GM12878 (cell line): ENCODE data around the gene TPK1. TPM values are rescaled to one million over a fixed set of nuclear protein-coding genes. Genes with fewer than 3 reads are reported as not detected.

Experiments used
- ATAC-seq: fragments of 200-7000 bp; cut with Tn5 transposase; 3 replicates; pipeline ENCODE4 v1.9.1; 2020; ENCODE audit warnings: mild to moderate bottlenecking, moderate library complexity
- BruUV-seq: library from RNA; stranded (reverse); fragments of 400-500 nt; replicated peaks from 2 replicates; lab custom pipeline; 2021; lab: Mats Ljungman, UMichigan
- CTCF ChIA-PET: fragments of 300-600 bp; sonication (Branson Sonifier 250); formaldehyde crosslinking; extraction: SDS; loops from one replicate; lab custom pipeline; 2021; ENCODE audit warnings: inconsistent platforms; lab: Yijun Ruan, JAX
- POLR2A ChIA-PET: fragments of 350-600 bp; formaldehyde crosslinking; extraction: SDS; loops from one replicate; lab custom pipeline; 2021; ENCODE audit warnings: inconsistent platforms; lab: Charles Lee
- RAD21 ChIA-PET: fragments of 300-600 bp; sonication (Branson Sonifier 250); formaldehyde crosslinking; loops from one replicate; lab custom pipeline; 2023; ENCODE audit warnings: antibody characterized with exemption; ENCODE audit not compliant: unreplicated experiment; lab: Charles Lee
- SMC1A ChIA-PET: fragments of 300-600 bp; sonication (Branson Sonifier 250); formaldehyde crosslinking; loops from one replicate; lab custom pipeline; 2023; ENCODE audit not compliant: unreplicated experiment, uncharacterized antibody; lab: Charles Lee
- DNase-seq: peaks from one replicate; pipeline ENCODE4 v3.0.0-alpha.2; 2011; ENCODE audit warnings: low read depth, low spot score
- FAIRE-seq: peaks from 3 replicates; lab custom pipeline; 2011; peaks lifted over from hg19 to GRCh38; lab: Jason Lieb, UNC
- H2AFZ ChIP-seq: 2 replicates; pipeline ENCODE4 v1.6.0; 2011; ENCODE audit warnings: low read depth, low read length, control low read depth; ENCODE audit not compliant: control insufficient read depth
- H3K27ac ChIP-seq: 2 replicates; pipeline ENCODE4 v1.5.1; 2011; ENCODE audit warnings: control low read depth; ENCODE audit not compliant: control insufficient read depth, insufficient read depth
- H3K27me3 ChIP-seq, 2 experiments: replicated peaks in 1 of 2; 2 replicates each; pipeline versions ENCODE4 v1.6.0 to v1.6.1; 2011; ENCODE audit warnings: low read length in 1 of 2; ENCODE audit not compliant: control insufficient read depth in 2 of 2, insufficient read depth in 2 of 2
- H3K36me3 ChIP-seq, 2 experiments: 2 replicates each; pipeline ENCODE4 v1.5.1; 2011; ENCODE audit warnings: low read length in 1 of 2; ENCODE audit not compliant: control insufficient read depth in 2 of 2, insufficient read depth in 2 of 2
- H3K4me1 ChIP-seq: 2 replicates; pipeline ENCODE4 v1.6.1; 2011; ENCODE audit warnings: mild to moderate bottlenecking, low read length, moderate library complexity, mixed read lengths; ENCODE audit not compliant: control insufficient read depth, insufficient read depth
- H3K4me2 ChIP-seq: 2 replicates; pipeline ENCODE4 v1.6.0; 2011; ENCODE audit warnings: control low read depth; ENCODE audit not compliant: control insufficient read depth, insufficient read depth
- H3K4me3 ChIP-seq: fragments of 200-600 bp; sonication (generic); 2 replicates; pipeline ENCODE4 v1.5.1; 2016
- H3K79me2 ChIP-seq: 2 replicates; pipeline ENCODE4 v1.6.0; 2011; ENCODE audit warnings: low read length; ENCODE audit not compliant: control insufficient read depth, insufficient read depth
- H3K9ac ChIP-seq: 2 replicates; pipeline ENCODE4 v1.8.0; 2011; ENCODE audit warnings: low read length, control low read depth, mixed read lengths; ENCODE audit not compliant: control insufficient read depth, insufficient read depth
- H3K9me3 ChIP-seq: replicated peaks from 3 replicates; pipeline ENCODE4 v1.5.1; 2011; ENCODE audit warnings: mild to moderate bottlenecking, low read length; ENCODE audit not compliant: control insufficient read depth, insufficient read depth
- H4K20me1 ChIP-seq: 2 replicates; pipeline ENCODE4 v1.6.0; 2011; ENCODE audit not compliant: control insufficient read depth, insufficient read depth
- MEF2B ChIP-seq: fragments of 450-650 bp; IDR thresholded peaks from 2 replicates; pipeline ENCODE4 v1.6.1; 2018; ENCODE audit warnings: mild to moderate bottlenecking, moderate library complexity; ENCODE audit not compliant: partially characterized antibody, poor library complexity, severe bottlenecking
- MXI1 ChIP-seq: fragments of 150-350 bp; IDR thresholded peaks from 2 replicates; pipeline ENCODE4 v1.6.1; 2011; ENCODE audit warnings: low read depth, mild to moderate bottlenecking, inconsistent platforms, low read length, improper control_type of control experiment
- NR2C1 ChIP-seq: fragments of 450-650 bp; IDR thresholded peaks from 2 replicates; pipeline ENCODE4 v1.6.1; 2017; ENCODE audit warnings: antibody characterized with exemption, mild to moderate bottlenecking, moderate library complexity
- NRF1 ChIP-seq: conservative IDR thresholded peaks from 2 replicates; pipeline ENCODE4 v1.6.1; 2011; ENCODE audit warnings: mild to moderate bottlenecking, low read depth, low read length, improper control_type of control experiment
- SMAD1 ChIP-seq: fragments of 450-650 bp; IDR thresholded peaks from 2 replicates; pipeline ENCODE4 v1.6.1; 2018; ENCODE audit warnings: mild to moderate bottlenecking, low read depth; ENCODE audit not compliant: partially characterized antibody
- YY1 ChIP-seq: IDR thresholded peaks from 2 replicates; pipeline ENCODE4 v1.6.1; 2011; ENCODE audit warnings: low read depth, mild to moderate bottlenecking, low read length
- ZBTB33 ChIP-seq: fragments of 450-650 bp; IDR thresholded peaks from 2 replicates; pipeline ENCODE4 v1.6.1; 2017; ENCODE audit warnings: mild to moderate bottlenecking
- ZNF274 ChIP-seq: IDR thresholded peaks from one replicate; pipeline ENCODE4 v1.8.0; 2011; ENCODE audit not compliant: insufficient read length, insufficient read depth
- in situ Hi-C: fragments of 300-500 bp; cut with MboI; formaldehyde crosslinking; loops from 9 replicates; pipeline ENCODE4 v1.14.3; 2018; ENCODE audit warnings: mixed read lengths
- intact Hi-C: fragments of 100-400 bp; cut with micrococcal nuclease; formaldehyde crosslinking; loops from one replicate; pipeline ENCODE4 v1.14.2; 2022; ENCODE audit not compliant: unreplicated experiment
- polyA plus RNA-seq, 11 experiments: library from polyadenylated mRNA; depleted of rRNA in 4 of 11; unstranded in 6 of 11; stranded (reverse) in 5 of 11; fragments of >200 nt; fragmentation: Nextera tagmentation in 4 of 11; fragmentation: Illumina TruSeq in 1 of 11; extraction: Ambion mirVana in 4 of 11; extraction: Trizol in 1 of 11; gene quantifications; 1 replicate in 1 of 11; 2 replicates in 10 of 11; pipeline versions ENCODE4 v1.2.1 to v1.2.3, GENCODE V29; 2011 to 2016; ENCODE audit warnings: inconsistent platforms in 2 of 11, missing spikeins in 2 of 11, low read depth in 1 of 11
- total RNA-seq, 4 experiments: library from RNA; depleted of rRNA in 3 of 4; stranded (reverse); fragments of >200 nt in 3 of 4; fragmentation: Illumina TruSeq in 1 of 4; extraction: Trizol in 1 of 4; gene quantifications; 2 replicates each; pipeline versions ENCODE4 v1.2.1 to v1.2.3, GENCODE V29; 2013 to 2021

Gene TPK1
- total and polyA plus RNA-seq, 10 of the 15 experiments (the other 5 are each of a cell fraction or from before 2014, with no cell fraction given): 7.1 to 19.0 (median 9.3) TPM

GRCh38 chr7:144674550-144674949, 161.3 kb downstream of the TPK1 start:
- H3K27me3 ChIP-seq: no peaks in the 10 kb centered on the region
- H2AFZ ChIP-seq: no peak overlapping the region
- no peaks in the 10 kb centered on the region for H3K4me1 ChIP-seq
- no peak overlapping the region for H3K4me3 ChIP-seq
- DNase-seq (no peak), ATAC-seq (no peak), FAIRE-seq (no peak)
- H4K20me1 ChIP-seq: no peaks in the 10 kb centered on the region
- RAD21 ChIA-PET: no interaction called here
- H3K9ac ChIP-seq: no peak overlapping the region
- BruUV-seq: no TSS peak
- H3K27ac ChIP-seq: no peak overlapping the region
- H3K9me3 ChIP-seq: no peaks in the 10 kb centered on the region
- no peak for TF ChIP-seq MXI1
- no peak for TF ChIP-seq NR2C1
- TF ChIP-seq ZNF274: no peak
- no peak for TF ChIP-seq MEF2B
- no peak for TF ChIP-seq ZBTB33
- no peak for TF ChIP-seq YY1
- TF ChIP-seq NRF1: no peak
- no peak for TF ChIP-seq SMAD1
- no peaks in the 10 kb centered on the region for H3K36me3 ChIP-seq
- POLR2A ChIA-PET: no interaction called here
- intact Hi-C loops (no loop called here), in situ Hi-C loops (no loop called here)
- no peak overlapping the region for H3K4me2 ChIP-seq
- SMC1A ChIA-PET: interaction anchor here (0.6 kb wide), 1 partner anchor 795 kb away, joined by 3 read pairs; no protein-coding TSS in a partner anchor
- CTCF ChIA-PET: no interaction called here
- no peaks in the 10 kb centered on the region for H3K79me2 ChIP-seq
